DND-41 (cell line): Measurements from ENCODE around the gene TNIK.

Experiments used
- ATAC-seq: fragments of 200-7000 bp; cut with Tn5 transposase; 3 replicates; pipeline ENCODE4 v1.9.1; 2021; ENCODE audit warnings: low read depth; ENCODE audit not compliant: insufficient read depth
- DNase-seq: peaks from one replicate; pipeline ENCODE4 v3.0.0-alpha.2; 2020
- H2AFZ ChIP-seq: 2 replicates; pipeline ENCODE4 v1.6.0; 2012; ENCODE audit warnings: low read depth, low read length
- H3K27ac ChIP-seq: 2 replicates; pipeline ENCODE4 v1.5.1; 2012; ENCODE audit warnings: low read length, inconsistent platforms
- H3K27me3 ChIP-seq: fragments of 200-600 bp; sonication (generic); 2 replicates; pipeline ENCODE4 v1.6.0; 2012; ENCODE audit warnings: low read length, mild to moderate bottlenecking, inconsistent platforms; ENCODE audit not compliant: insufficient read depth, poor library complexity
- H3K36me3 ChIP-seq: 2 replicates; pipeline ENCODE4 v1.5.1; 2012; ENCODE audit warnings: low read length, inconsistent platforms; ENCODE audit not compliant: insufficient read depth
- H3K4me1 ChIP-seq: 2 replicates; pipeline ENCODE4 v1.5.1; 2012; ENCODE audit warnings: mild to moderate bottlenecking, low read length; ENCODE audit not compliant: insufficient read depth
- H3K4me2 ChIP-seq: 2 replicates; pipeline ENCODE4 v1.6.0; 2012; ENCODE audit warnings: mild to moderate bottlenecking, moderate library complexity, low read length, inconsistent platforms; ENCODE audit not compliant: insufficient read depth
- H3K4me3 ChIP-seq, 2 experiments: fragments of 200-600 bp in 1 of 2; shearing (Covaris generic) in 1 of 2; 2 replicates each; pipeline ENCODE4 v1.5.1; 2012 to 2016; ENCODE audit warnings: inconsistent platforms in 2 of 2, low read length in 2 of 2, mild to moderate bottlenecking in 2 of 2, low read depth in 1 of 2, moderate library complexity in 1 of 2
- H3K79me2 ChIP-seq: 2 replicates; pipeline ENCODE4 v1.6.0; 2012; ENCODE audit warnings: low read length, inconsistent platforms; ENCODE audit not compliant: insufficient read depth
- H3K9ac ChIP-seq: 2 replicates; pipeline ENCODE4 v1.6.0; 2012; ENCODE audit warnings: low read depth, mild to moderate bottlenecking, inconsistent platforms, low read length, moderate library complexity
- H3K9me3 ChIP-seq: 2 replicates; pipeline ENCODE4 v1.5.1; 2012; ENCODE audit warnings: low read length, moderate library complexity, mild to moderate bottlenecking, inconsistent platforms; ENCODE audit not compliant: insufficient read depth, severe bottlenecking
- H4K20me1 ChIP-seq: 2 replicates; pipeline ENCODE4 v1.6.0; 2012; ENCODE audit warnings: low read length; ENCODE audit not compliant: insufficient read depth
- CTCF ChIP-seq: IDR thresholded peaks from 2 replicates; pipeline ENCODE4 v1.5.1; 2012; ENCODE audit warnings: borderline replicate concordance, low read length, moderate library complexity, mild to moderate bottlenecking; ENCODE audit not compliant: poor library complexity, severe bottlenecking; ENCODE audit errors: extremely low read depth
- EZH2 ChIP-seq: IDR thresholded peaks from 3 replicates; pipeline ENCODE4 v1.6.1; 2012; ENCODE audit warnings: borderline replicate concordance, low read depth, mild to moderate bottlenecking, moderate library complexity, low read length, inconsistent platforms; ENCODE audit not compliant: severe bottlenecking

Gene TNIK

GRCh38 chr3:171156401-171157010, 303.7 kb downstream of the TNIK start:
- Histone ChIP-seq H3K4me3 (no peak overlapping the region), H3K27me3 (peaks cover 2% of the 10 kb centered on the region), H4K20me1 (no peaks in the 10 kb centered on the region), H3K4me1 (no peaks in the 10 kb centered on the region), H3K9ac (no peak overlapping the region), H3K79me2 (no peaks in the 10 kb centered on the region), H3K36me3 (no peaks in the 10 kb centered on the region), H3K27ac (no peak overlapping the region), H3K9me3 (no peaks in the 10 kb centered on the region), H2AFZ (no peak overlapping the region), H3K4me2 (no peak overlapping the region)
- no peak for DNase-seq
- ATAC-seq = no peak
- TF ChIP-seq CTCF = no peak
- TF ChIP-seq EZH2 = no peak

GRCh38 chr3:171155122-171155700, 305.0 kb downstream of the TNIK start:
- Histone ChIP-seq H4K20me1 (no peaks in the 10 kb centered on the region), H3K4me2 (no peak overlapping the region), H3K27me3 (peaks cover 2% of the 10 kb centered on the region), H3K79me2 (no peaks in the 10 kb centered on the region), H3K9ac (no peak overlapping the region), H3K4me1 (no peaks in the 10 kb centered on the region), H2AFZ (no peak overlapping the region), H3K9me3 (no peaks in the 10 kb centered on the region), H3K4me3 (no peak overlapping the region), H3K36me3 (no peaks in the 10 kb centered on the region), H3K27ac (no peak overlapping the region)
- DNase-seq (no peak), ATAC-seq (no peak)
- TF ChIP-seq EZH2 (no peak), CTCF (no peak)

- peaks cover 3% of the 10 kb centered on the region for H3K27me3 ChIP-seq
- H3K4me2 ChIP-seq = no peak overlapping the region
- TF ChIP-seq CTCF (no peak), EZH2 (no peak)
- DNase-seq (no peak), ATAC-seq (no peak)
- H3K4me1 ChIP-seq = no peaks in the 10 kb centered on the region
- H4K20me1 ChIP-seq = no peaks in the 10 kb centered on the region
- H3K9me3 ChIP-seq = no peaks in the 10 kb centered on the region
- H3K36me3 ChIP-seq = no peaks in the 10 kb centered on the region
- no peak overlapping the region for H3K4me3 ChIP-seq
- H2AFZ ChIP-seq = no peak overlapping the region
- no peak overlapping the region for H3K27ac ChIP-seq
- H3K79me2 ChIP-seq = no peaks in the 10 kb centered on the region
- no peak overlapping the region for H3K9ac ChIP-seq
Measured at GRCh38 chr3:171150945-171151344, 309.3 kb downstream of the TNIK start.
